Stimulated activated CD8-positive, alpha-beta memory T cell treated with anti-CD3 and anti-CD28 coated beads, Interleukin-15, amount 100 ng/mL, for 48 hours (primary cell): ENCODE measurements around the gene MTFMT.
A peak's percentile ranks its signal among the peaks of the same experiment; 100 is the strongest.
"Not testable (repeated sequence)": the region's sequence is repeated elsewhere in the genome, so short reads cannot be mapped to it uniquely, and the experiment has no call there.

Experiments used
- DNase-seq, 2 donors: peaks; one replicate each; pipeline ENCODE4 v3.0.0-alpha.2; 2020; ENCODE audit warnings: low read depth in 2 of 2

The MTFMT gene

GRCh38 chr15:65060641-65061397 lies 31.4 kb upstream of the MTFMT start:
- no peak for DNase-seq

GRCh38 chr15:65059931-65060596 lies 30.6 kb upstream of the MTFMT start:
- DNase-seq, result no peak

DNA sequence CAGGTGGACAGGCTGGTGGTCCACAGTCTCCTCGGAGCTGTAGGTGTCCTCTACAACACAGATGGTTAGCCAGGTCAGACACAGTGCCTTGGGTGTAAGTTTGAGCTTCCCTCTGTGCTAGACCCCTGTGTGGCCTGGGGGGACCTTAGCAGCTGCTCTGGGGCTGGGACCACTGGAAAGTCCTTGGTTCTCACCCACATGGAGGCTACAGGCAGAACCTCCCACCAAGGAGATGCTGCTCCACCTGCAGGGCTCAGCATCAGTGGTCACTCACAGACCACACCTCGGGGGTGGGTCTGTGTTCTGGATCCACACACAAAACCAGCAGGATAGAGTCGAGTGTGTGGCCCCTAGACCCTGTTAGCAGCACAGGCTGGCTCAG lies 29.9 kb upstream of the MTFMT start:
- no peak for DNase-seq

- DNase-seq, result no peak
Measured at GRCh38 chr15:65058394-65059368, 29.2 kb upstream of the MTFMT start.

- no peak for DNase-seq
Measured at GRCh38 chr15:65057549-65057940, 28.1 kb upstream of the MTFMT start.

DNA sequence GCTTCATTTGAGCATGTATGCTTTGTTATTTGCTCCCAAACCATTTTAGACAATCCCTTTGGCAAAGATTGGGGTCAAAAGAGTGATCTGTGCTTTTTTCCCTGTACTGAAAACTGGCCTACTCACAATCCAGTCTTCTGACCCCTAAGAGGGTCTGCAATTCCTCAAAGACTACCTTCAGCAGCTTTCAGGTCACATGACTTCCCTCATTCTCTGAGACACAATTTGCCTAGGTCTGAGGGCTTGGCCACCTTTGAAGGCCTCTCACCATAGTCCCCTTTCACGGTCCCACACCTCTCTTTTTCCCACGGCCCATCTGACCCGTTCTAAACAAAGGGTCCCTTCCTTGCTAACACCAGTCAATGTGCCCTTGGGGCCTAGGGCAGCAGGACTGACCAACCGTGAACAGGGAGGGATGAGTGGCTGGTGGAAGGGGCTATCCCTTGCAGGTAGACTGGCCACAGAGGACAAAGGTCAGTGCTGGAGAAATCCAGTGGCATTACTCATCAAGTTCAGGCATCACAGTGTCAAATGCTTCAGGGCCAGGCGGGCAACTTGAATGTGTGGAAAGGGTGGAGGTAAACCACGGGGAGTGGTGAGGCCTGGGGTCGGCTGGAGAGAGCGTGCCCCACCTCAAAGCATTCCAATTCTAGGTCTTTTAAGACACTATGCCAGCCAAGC lies 27.6 kb upstream of the MTFMT start:
- no peak for DNase-seq

- no peak for DNase-seq
Measured at GRCh38 chr15:65056106-65056505, 26.7 kb upstream of the MTFMT start.

GRCh38 chr15:65055201-65055870 lies 25.9 kb upstream of the MTFMT start:
- no peak for DNase-seq

GRCh38 chr15:65054333-65055200 lies 25.1 kb upstream of the MTFMT start:
- peak; percentile 18 to 43 for DNase-seq

DNA sequence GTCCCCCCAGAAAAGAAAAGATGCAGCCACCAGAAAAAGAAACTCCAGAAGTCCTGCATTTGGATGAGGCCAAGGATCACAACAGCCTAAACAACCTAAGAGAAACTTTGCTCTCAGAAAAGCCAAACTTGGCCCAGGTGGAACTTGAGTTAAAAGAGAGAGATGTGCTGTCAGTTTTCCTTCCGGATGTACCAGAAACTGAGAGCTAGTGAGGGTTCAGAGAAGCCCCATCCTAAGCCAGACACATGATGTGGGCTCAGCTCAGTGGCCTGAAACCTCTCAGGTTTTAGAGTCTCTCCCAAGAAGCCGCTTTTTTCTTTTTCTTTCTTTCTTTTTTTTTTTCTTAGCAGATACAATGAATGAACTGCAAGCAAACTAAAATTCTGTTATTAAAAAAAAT lies 23.5 kb upstream of the MTFMT start:
- no peak for DNase-seq

GRCh38 chr15:65051266-65051665 lies 21.8 kb upstream of the MTFMT start:
- DNase-seq, result no peak

DNA sequence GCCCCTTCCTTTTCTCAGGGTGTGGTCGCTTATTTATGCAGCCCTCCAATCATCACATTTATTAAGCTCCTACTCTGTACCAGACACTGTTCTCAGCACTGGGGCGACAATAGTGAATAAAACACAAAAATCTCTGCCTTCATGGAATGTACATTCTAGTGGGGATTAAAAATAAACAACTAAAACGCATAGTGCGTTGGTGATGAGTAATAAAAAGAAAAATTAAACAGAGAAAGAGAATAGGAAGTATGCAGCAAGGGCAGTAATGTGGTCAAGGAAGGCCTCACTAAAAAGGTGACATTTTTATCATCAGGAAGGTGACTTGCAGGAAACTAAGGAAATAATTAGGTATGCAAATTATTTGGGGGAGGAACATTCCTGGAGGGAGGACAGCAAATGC lies 20.8 kb upstream of the MTFMT start:
- DNase-seq, result no peak

DNA sequence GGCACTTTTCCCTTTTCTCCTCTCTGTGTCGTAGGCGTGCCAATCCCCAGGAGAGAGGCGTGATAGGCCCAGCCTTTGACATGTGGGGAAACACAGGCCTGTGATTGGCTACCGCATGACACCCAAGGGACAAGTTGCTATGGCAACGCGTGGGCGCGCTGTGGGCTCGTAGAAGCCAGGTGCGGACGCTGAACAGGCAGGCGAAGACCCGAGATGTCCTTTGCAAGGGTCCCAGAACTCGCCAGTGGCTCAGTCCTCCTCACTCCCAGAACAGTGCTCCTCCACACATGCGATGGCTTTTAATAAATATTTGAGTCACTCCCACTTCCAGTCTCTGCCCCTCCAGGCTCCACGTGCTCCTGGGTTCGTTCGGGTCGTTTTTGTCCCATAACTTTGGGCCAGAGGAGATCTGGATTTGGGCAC lies 20.0 kb upstream of the MTFMT start:
- DNase-seq, result peak; percentile 83 to 85

- no peak for DNase-seq
Measured at GRCh38 chr15:65048241-65048640, 18.8 kb upstream of the MTFMT start.

DNA sequence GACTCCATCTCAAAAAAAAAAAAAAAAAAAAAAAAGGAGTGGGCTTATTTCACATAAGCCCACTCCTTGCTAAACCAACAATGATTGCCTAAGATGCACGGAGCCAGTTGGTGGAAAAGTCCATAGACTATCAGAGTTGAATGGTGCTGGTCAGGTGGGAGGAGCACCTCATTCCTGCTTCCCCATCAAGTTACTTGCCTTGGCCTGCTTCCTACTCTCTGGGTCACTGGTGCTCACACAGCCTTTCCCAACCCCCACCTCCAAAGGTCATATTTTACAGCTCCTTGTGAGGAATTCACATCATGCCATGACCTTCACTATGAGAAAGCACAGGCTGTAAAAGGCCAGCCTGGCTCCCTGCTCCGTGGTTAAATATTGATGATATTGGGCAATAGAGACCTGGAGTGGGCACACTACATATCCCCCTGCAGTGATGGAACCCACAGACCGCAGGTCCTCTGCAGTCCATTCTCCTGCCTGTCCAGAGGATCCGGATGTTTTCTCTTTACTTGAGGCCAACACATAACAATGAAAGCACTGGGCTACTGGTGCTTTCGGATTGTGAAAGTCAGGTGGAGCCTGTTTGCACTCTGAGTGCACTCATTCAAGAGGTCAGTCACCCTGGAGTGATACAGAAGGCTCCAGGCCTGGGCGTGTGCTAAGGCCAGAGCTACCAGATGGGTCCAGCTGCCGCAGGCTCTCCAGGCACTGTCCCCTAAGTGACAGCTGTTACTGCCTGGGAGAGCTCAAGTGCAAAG lies 15.5 kb upstream of the MTFMT start, which contains the start of gene SLC51B:
SLC51B (plus strand) TSS at position 664 of the 758 bp plus-strand sequence. CDS start 4,618 bp downstream, outside the sequence.
- DNase-seq, result no peak

DNA sequence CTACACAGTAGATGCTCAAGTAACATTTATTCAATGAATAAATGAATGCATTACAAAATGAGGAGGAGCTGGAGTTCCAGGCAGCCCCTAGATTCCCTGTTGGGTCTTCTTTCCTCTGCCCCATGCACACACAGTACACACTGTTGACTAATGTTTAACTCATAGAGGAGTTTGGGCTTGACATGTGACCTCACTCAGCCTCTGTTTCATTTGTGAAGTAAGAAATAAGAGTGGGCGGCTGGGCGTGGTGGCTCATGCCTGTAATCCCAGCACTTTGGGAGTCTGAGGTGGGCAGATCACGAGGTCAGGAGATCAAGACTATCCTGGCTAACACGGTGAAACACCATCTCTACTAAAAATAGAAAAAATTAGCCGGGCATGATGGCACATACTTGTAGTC lies 14.8 kb upstream of the MTFMT start:
- DNase-seq, result not testable (repeated sequence)

GRCh38 chr15:65042776-65043327 lies 13.4 kb upstream of the MTFMT start:
- DNase-seq, result no peak

GRCh38 chr15:65041787-65042186 lies 12.3 kb upstream of the MTFMT start:
- no peak for DNase-seq

GRCh38 chr15:65040461-65040860 lies 11.0 kb upstream of the MTFMT start:
- DNase-seq, result no peak
